IMR-90 (cell line): ENCODE measurements around the gene BRINP3.

Experiments
- BHLHE40 ChIP-seq: fragments of 150-350 bp; IDR thresholded peaks from 2 replicates; pipeline ENCODE4 v1.6.1; 2016; ENCODE audit warnings: mild to moderate bottlenecking, low read depth, low read length
- CEBPB ChIP-seq: IDR thresholded peaks from 2 replicates; pipeline ENCODE4 v1.6.1; 2012; ENCODE audit warnings: low read depth, low read length, improper control_type of control experiment
- CHD1 ChIP-seq: IDR thresholded peaks from 2 replicates; pipeline ENCODE4 v1.6.1; 2012; ENCODE audit warnings: low read depth, low read length, improper control_type of control experiment
- MAFK ChIP-seq: IDR thresholded peaks from 2 replicates; pipeline ENCODE4 v1.6.1; 2012; ENCODE audit warnings: low read depth, low read length, improper control_type of control experiment
- MAZ ChIP-seq: IDR thresholded peaks from 2 replicates; pipeline ENCODE4 v1.6.1; 2012; ENCODE audit warnings: low read depth, mild to moderate bottlenecking, low read length, improper control_type of control experiment, moderate library complexity, borderline replicate concordance
- POLR2A ChIP-seq: IDR thresholded peaks from 2 replicates; pipeline ENCODE4 v1.6.1; 2012; ENCODE audit warnings: mild to moderate bottlenecking, low read depth, low read length
- RAD21 ChIP-seq: IDR thresholded peaks from 2 replicates; pipeline ENCODE4 v1.6.1; 2012; ENCODE audit warnings: low read length, improper control_type of control experiment
- RCOR1 ChIP-seq: IDR thresholded peaks from 2 replicates; pipeline ENCODE4 v1.6.1; 2012; ENCODE audit warnings: mild to moderate bottlenecking, low read length, improper control_type of control experiment; ENCODE audit not compliant: insufficient replicate concordance
- RFX5 ChIP-seq: IDR thresholded peaks from 2 replicates; pipeline ENCODE4 v1.8.0; 2012; ENCODE audit warnings: low read depth, mild to moderate bottlenecking, low read length, moderate library complexity
- SMC3 ChIP-seq: fragments of 150-350 bp; IDR thresholded peaks from 2 replicates; pipeline ENCODE4 v1.6.1; 2016; ENCODE audit warnings: low read depth, mild to moderate bottlenecking, antibody characterized with exemption, low read length, moderate library complexity
- TF ChIP-seq, protein P1 (sequence below): conservative IDR thresholded peaks from 2 replicates; pipeline ENCODE4 v1.5.1; 2012; ENCODE audit warnings: mild to moderate bottlenecking, low read depth, low read length, improper control_type of control experiment
- TF ChIP-seq, protein P2 (sequence below): fragments of 150-350 bp; IDR thresholded peaks from 2 replicates; pipeline ENCODE4 v1.6.1; 2017; ENCODE audit warnings: mild to moderate bottlenecking, antibody characterized with exemption, low read length, low read depth

DNA sequence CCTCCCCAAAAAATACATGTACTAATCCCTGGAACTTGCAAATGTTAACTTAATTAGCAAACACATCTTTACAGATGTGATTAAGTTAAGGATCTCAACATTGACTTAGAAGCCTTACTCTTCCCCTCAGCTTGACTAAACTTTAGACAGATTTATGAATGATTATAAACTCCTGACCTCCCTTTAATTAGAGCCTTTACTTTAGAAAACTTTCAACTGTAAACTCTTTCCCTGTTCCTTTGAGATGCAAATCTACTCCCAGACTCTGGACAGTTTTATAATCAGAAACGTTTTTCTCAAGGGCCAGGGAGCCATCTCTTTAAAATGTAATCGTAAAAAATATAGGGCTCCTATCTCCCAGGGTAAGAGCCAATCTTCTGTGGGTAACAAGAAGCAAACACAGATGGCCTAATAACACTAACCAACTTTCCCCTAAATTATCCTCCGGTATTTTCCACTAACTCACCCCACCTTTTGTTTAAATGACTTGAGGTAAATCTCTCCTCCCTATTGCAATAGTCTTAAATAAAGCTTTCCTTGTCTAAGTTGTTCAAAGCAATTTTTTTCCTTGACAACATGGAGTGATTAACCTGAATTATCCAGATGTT lies 284.1 kb downstream of the BRINP3 start:
- TF ChIP-seq SMC3 (no peak), RAD21 (no peak), CEBPB (no peak), POLR2A (no peak), RFX5 (no peak), CHD1 (no peak), MAZ (no peak), MAFK (no peak), BHLHE40 (no peak), RCOR1 (no peak)
- TF ChIP-seq, protein P1, sequence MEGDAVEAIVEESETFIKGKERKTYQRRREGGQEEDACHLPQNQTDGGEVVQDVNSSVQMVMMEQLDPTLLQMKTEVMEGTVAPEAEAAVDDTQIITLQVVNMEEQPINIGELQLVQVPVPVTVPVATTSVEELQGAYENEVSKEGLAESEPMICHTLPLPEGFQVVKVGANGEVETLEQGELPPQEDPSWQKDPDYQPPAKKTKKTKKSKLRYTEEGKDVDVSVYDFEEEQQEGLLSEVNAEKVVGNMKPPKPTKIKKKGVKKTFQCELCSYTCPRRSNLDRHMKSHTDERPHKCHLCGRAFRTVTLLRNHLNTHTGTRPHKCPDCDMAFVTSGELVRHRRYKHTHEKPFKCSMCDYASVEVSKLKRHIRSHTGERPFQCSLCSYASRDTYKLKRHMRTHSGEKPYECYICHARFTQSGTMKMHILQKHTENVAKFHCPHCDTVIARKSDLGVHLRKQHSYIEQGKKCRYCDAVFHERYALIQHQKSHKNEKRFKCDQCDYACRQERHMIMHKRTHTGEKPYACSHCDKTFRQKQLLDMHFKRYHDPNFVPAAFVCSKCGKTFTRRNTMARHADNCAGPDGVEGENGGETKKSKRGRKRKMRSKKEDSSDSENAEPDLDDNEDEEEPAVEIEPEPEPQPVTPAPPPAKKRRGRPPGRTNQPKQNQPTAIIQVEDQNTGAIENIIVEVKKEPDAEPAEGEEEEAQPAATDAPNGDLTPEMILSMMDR = no peak
- TF ChIP-seq, protein P2, sequence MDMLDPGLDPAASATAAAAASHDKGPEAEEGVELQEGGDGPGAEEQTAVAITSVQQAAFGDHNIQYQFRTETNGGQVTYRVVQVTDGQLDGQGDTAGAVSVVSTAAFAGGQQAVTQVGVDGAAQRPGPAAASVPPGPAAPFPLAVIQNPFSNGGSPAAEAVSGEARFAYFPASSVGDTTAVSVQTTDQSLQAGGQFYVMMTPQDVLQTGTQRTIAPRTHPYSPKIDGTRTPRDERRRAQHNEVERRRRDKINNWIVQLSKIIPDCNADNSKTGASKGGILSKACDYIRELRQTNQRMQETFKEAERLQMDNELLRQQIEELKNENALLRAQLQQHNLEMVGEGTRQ = no peak
